Smooth muscle cell (in vitro differentiated cells): ENCODE data around the gene TADA3. TPM values are rescaled to one million over a fixed set of nuclear protein-coding genes. Genes with fewer than 3 reads are reported as not detected.

Experiments
- DNase-seq: peaks from one replicate; lab custom pipeline; 2025; ENCODE audit not compliant: unreplicated experiment; lab: John Stamatoyannopoulos, UW
- H2AFZ ChIP-seq: fragments of 200-600 bp; sonication (generic); 2 replicates; pipeline ENCODE4 v1.6.0; 2016; ENCODE audit warnings: antibody characterized with exemption, low read depth, mild to moderate bottlenecking
- H3F3A ChIP-seq: fragments of 200-600 bp; sonication (generic); 2 replicates; pipeline ENCODE4 v1.6.0; 2017; ENCODE audit warnings: antibody characterized with exemption, low read depth
- H3K27ac ChIP-seq: fragments of 200-600 bp; sonication (generic); 2 replicates; pipeline ENCODE4 v1.5.1; 2016; ENCODE audit warnings: low read depth, mild to moderate bottlenecking
- H3K27me3 ChIP-seq: fragments of 200-600 bp; sonication (generic); 2 replicates; pipeline ENCODE4 v1.6.1; 2016; ENCODE audit warnings: low read depth, mild to moderate bottlenecking
- H3K36me3 ChIP-seq: fragments of 200-600 bp; sonication (generic); 2 replicates; pipeline ENCODE4 v1.5.1; 2016; ENCODE audit warnings: low read depth
- H3K4me1 ChIP-seq: fragments of 200-600 bp; sonication (generic); 2 replicates; pipeline ENCODE4 v1.5.1; 2016; ENCODE audit warnings: low read depth
- H3K4me2 ChIP-seq: fragments of 200-600 bp; sonication (generic); 2 replicates; pipeline ENCODE4 v1.6.0; 2016; ENCODE audit warnings: mild to moderate bottlenecking
- H3K4me3 ChIP-seq: fragments of 200-600 bp; sonication (generic); 2 replicates; pipeline ENCODE4 v1.5.1; 2016; ENCODE audit warnings: mild to moderate bottlenecking
- H3K79me2 ChIP-seq: fragments of 200-600 bp; sonication (generic); 2 replicates; pipeline ENCODE4 v1.6.0; 2016; ENCODE audit warnings: low read depth, mild to moderate bottlenecking
- H3K9ac ChIP-seq: fragments of 200-600 bp; sonication (generic); 2 replicates; pipeline ENCODE4 v1.6.0; 2016; ENCODE audit warnings: low read depth
- H3K9me3 ChIP-seq: fragments of 200-600 bp; sonication (generic); replicated peaks from 2 replicates; pipeline ENCODE4 v1.5.1; 2016; ENCODE audit warnings: low read depth
- H4K20me1 ChIP-seq: fragments of 200-600 bp; sonication (generic); 2 replicates; pipeline ENCODE4 v1.6.0; 2016; ENCODE audit warnings: low read depth
- CTCF ChIP-seq: fragments of 200-600 bp; sonication (generic); IDR thresholded peaks from 2 replicates; pipeline ENCODE4 v1.5.1; 2017; ENCODE audit warnings: borderline replicate concordance, mild to moderate bottlenecking, antibody characterized with exemption; ENCODE audit not compliant: insufficient read depth, poor library complexity, severe bottlenecking
- WGBS: methylation state at CpG from one replicate; pipeline ENCODE4 v1.1.7; 2016; ENCODE audit warnings: low lambda C conversion rate; 5-methylcytosine and 5-hydroxymethylcytosine counted together
- polyA plus RNA-seq: library from polyadenylated mRNA; unstranded; fragments of >200 nt; fragmentation: Nextera tagmentation; extraction: Ambion mirVana; gene quantifications from 2 replicates; pipeline ENCODE4 v1.2.1, GENCODE V29; 2016
- total RNA-seq: library from RNA; depleted of rRNA; stranded (reverse); fragments of >200 nt; gene quantifications from 2 replicates; pipeline ENCODE4 v1.2.3, GENCODE V29; 2014

TADA3 gene
- total and polyA plus RNA-seq, 2 experiments from 2014 or later = 51.8 to 79.6 TPM

- Histone ChIP-seq H3K9ac (peak within 1 kb of the TSS; percentile 100), H4K20me1 (peaks cover 21% of the 10 kb centered on the region), H3K27ac (peak within 1 kb of the TSS; percentile 99), H3K36me3 (peaks cover 3% of the 10 kb centered on the region), H3K9me3 (no peaks in the 10 kb centered on the region), H2AFZ (peak within 1 kb of the TSS; percentile 96), H3K27me3 (no peaks in the 10 kb centered on the region), H3K79me2 (peaks cover 40% of the 10 kb centered on the region), H3K4me2 (peak within 1 kb of the TSS; percentile 95), H3F3A (no peaks in the 10 kb centered on the region), H3K4me1 (peaks cover 15% of the 10 kb centered on the region), H3K4me3 (peak within 1 kb of the TSS; percentile 89)
- WGBS = under 1% methylated on average over 57 of the region's 88 CpGs
- TF ChIP-seq CTCF = no peak
- DNase-seq = peak; percentile 98
These were observed 60.8 kb downstream of the TADA3 start, which contains the start of gene BRPF1 for GRCh38 chr3:9731206-9732079. Gene BRPF1 (plus strand): TSS chr3:9731735. CDS start chr3:9734141, 2,406 bp downstream.

GRCh38 chr3:9730657-9731205 lies 61.5 kb downstream of the TADA3 start:
- no peak for DNase-seq
- H4K20me1 ChIP-seq = peaks cover 21% of the 10 kb centered on the region
- H3K27me3 ChIP-seq = no peaks in the 10 kb centered on the region
- peak overlapping the region; percentile 86 for H3K4me2 ChIP-seq
- H3K9me3 ChIP-seq = no peaks in the 10 kb centered on the region
- H3K4me1 ChIP-seq = peaks cover 15% of the 10 kb centered on the region
- peak overlapping the region; percentile 89 for H3K4me3 ChIP-seq
- H3K27ac ChIP-seq = peak overlapping the region; percentile 99
- 2% methylated on average over 16 of the region's 17 CpGs for WGBS
- H2AFZ ChIP-seq = peak overlapping the region; percentile 93
- peak overlapping the region; percentile 30 for H3K9ac ChIP-seq
- H3F3A ChIP-seq = no peaks in the 10 kb centered on the region
- H3K79me2 ChIP-seq = peaks cover 39% of the 10 kb centered on the region
- peaks cover 3% of the 10 kb centered on the region for H3K36me3 ChIP-seq
- no peak for TF ChIP-seq CTCF

Other genes with a start within 250 kb of the TADA3 start
- gene LHFPL4, start 238.7 kb downstream of the TADA3 start, total RNA-seq = not detected in 2 replicates
- 0.08 and 0.48 TPM in 2 replicates for gene LHFPL4, start 238.7 kb downstream of the TADA3 start, polyA plus RNA-seq
- 13.6 and 14.0 TPM in 2 replicates for gene MTMR14, start 143.0 kb downstream of the TADA3 start, total RNA-seq
- 21.5 and 24.3 TPM in 2 replicates for gene MTMR14, start 143.0 kb downstream of the TADA3 start, polyA plus RNA-seq
- not detected in 2 replicates for gene CPNE9, start 88.6 kb downstream of the TADA3 start, total RNA-seq
- 0.44 TPM in 1 of 2 replicates, not detected in the other for gene CPNE9, start 88.6 kb downstream of the TADA3 start, polyA plus RNA-seq
- gene BRPF1, start 60.7 kb downstream of the TADA3 start, total RNA-seq = 11.5 and 13.9 TPM in 2 replicates
- 14.3 and 17.1 TPM in 2 replicates for gene BRPF1, start 60.7 kb downstream of the TADA3 start, polyA plus RNA-seq
- 13.4 and 16.0 TPM in 2 replicates for gene OGG1, start 42.5 kb downstream of the TADA3 start, total RNA-seq
- 22.3 and 24.6 TPM in 2 replicates for gene OGG1, start 42.5 kb downstream of the TADA3 start, polyA plus RNA-seq
- 3.9 and 6.4 TPM in 2 replicates for gene CAMK1, start 22.5 kb downstream of the TADA3 start, total RNA-seq
- 6.3 and 10.9 TPM in 2 replicates for gene CAMK1, start 22.5 kb downstream of the TADA3 start, polyA plus RNA-seq
- gene ARPC4, start 609 bp upstream of the TADA3 start, total RNA-seq = 93.9 and 143 TPM in 2 replicates
- gene ARPC4, start 609 bp upstream of the TADA3 start, polyA plus RNA-seq = 128 and 130 TPM in 2 replicates
- gene TTLL3, start 17.8 kb upstream of the TADA3 start, total RNA-seq = 16.4 and 29.5 TPM in 2 replicates
- 25.6 and 37.6 TPM in 2 replicates for gene TTLL3, start 17.8 kb upstream of the TADA3 start, polyA plus RNA-seq
- 49.7 and 62.8 TPM in 2 replicates for gene RPUSD3, start 51.5 kb upstream of the TADA3 start, total RNA-seq
- gene RPUSD3, start 51.5 kb upstream of the TADA3 start, polyA plus RNA-seq = 84.6 and 106 TPM in 2 replicates
- gene CIDEC, start 87.8 kb upstream of the TADA3 start, total RNA-seq = not detected in 2 replicates
- not detected in 2 replicates for gene CIDEC, start 87.8 kb upstream of the TADA3 start, polyA plus RNA-seq
- gene JAGN1, start 98.1 kb upstream of the TADA3 start, total RNA-seq = 32.3 and 36.8 TPM in 2 replicates
- gene JAGN1, start 98.1 kb upstream of the TADA3 start, polyA plus RNA-seq = 37.3 and 49.8 TPM in 2 replicates
- 2.6 and 4.9 TPM in 2 replicates for gene IL17RE, start 110.4 kb upstream of the TADA3 start, total RNA-seq
- 0.32 and 3.4 TPM in 2 replicates for gene IL17RE, start 110.4 kb upstream of the TADA3 start, polyA plus RNA-seq
- gene IL17RC, start 124.6 kb upstream of the TADA3 start, total RNA-seq = 27.0 and 37.3 TPM in 2 replicates
- gene IL17RC, start 124.6 kb upstream of the TADA3 start, polyA plus RNA-seq = 36.7 and 41.3 TPM in 2 replicates
- gene CRELD1, start 141.4 kb upstream of the TADA3 start, total RNA-seq = 25.8 and 26.4 TPM in 2 replicates
- 55.9 and 68.6 TPM in 2 replicates for gene CRELD1, start 141.4 kb upstream of the TADA3 start, polyA plus RNA-seq
- 0.85 and 1.3 TPM in 2 replicates for gene PRRT3, start 159.9 kb upstream of the TADA3 start, total RNA-seq
- 2.4 and 4.2 TPM in 2 replicates for gene PRRT3, start 159.9 kb upstream of the TADA3 start, polyA plus RNA-seq
- 111 and 122 TPM in 2 replicates for gene EMC3, start 194.4 kb upstream of the TADA3 start, total RNA-seq
- gene EMC3, start 194.4 kb upstream of the TADA3 start, polyA plus RNA-seq = 100 and 114 TPM in 2 replicates
- gene FANCD2, start 234.0 kb upstream of the TADA3 start, total RNA-seq = 5.6 and 7.6 TPM in 2 replicates
- 4.4 and 5.8 TPM in 2 replicates for gene FANCD2, start 234.0 kb upstream of the TADA3 start, polyA plus RNA-seq